Dendritic cell treated with granulocyte-macrophage colony-stimulating factor and Interleukin-4, amounts not matched to agents 40 ng/mL and 50 ng/mL, for 4 days (primary cell): ENCODE results near the gene CALCOCO1.
"Not testable (repeated sequence)": the region's sequence is repeated elsewhere in the genome, so short reads cannot be mapped to it uniquely, and the experiment has no call there.

Experiments
- H3K27ac Mint-ChIP-seq: one replicate; pipeline ENCODE4 v1.8.0; 2022; ENCODE audit warnings: mild to moderate bottlenecking, mixed read lengths
- H3K27me3 Mint-ChIP-seq: one replicate; pipeline ENCODE4 v1.8.0; 2022; ENCODE audit warnings: mild to moderate bottlenecking, mixed read lengths
- H3K36me3 Mint-ChIP-seq: one replicate; pipeline ENCODE4 v1.8.0; 2022; ENCODE audit warnings: low read depth, mixed read lengths
- H3K4me1 Mint-ChIP-seq: one replicate; pipeline ENCODE4 v1.8.0; 2022; ENCODE audit warnings: low read depth, mixed read lengths
- H3K4me3 Mint-ChIP-seq: one replicate; pipeline ENCODE4 v1.8.0; 2022; ENCODE audit warnings: mild to moderate bottlenecking, moderate library complexity, mixed read lengths
- H3K9me3 Mint-ChIP-seq: one replicate; pipeline ENCODE4 v1.8.0; 2022; ENCODE audit warnings: mixed read lengths
- intact Hi-C: fragments of 100-400 bp; cut with micrococcal nuclease; formaldehyde crosslinking; loops from one replicate; pipeline ENCODE4 v1.15.0; 2022

CALCOCO1 gene

DNA sequence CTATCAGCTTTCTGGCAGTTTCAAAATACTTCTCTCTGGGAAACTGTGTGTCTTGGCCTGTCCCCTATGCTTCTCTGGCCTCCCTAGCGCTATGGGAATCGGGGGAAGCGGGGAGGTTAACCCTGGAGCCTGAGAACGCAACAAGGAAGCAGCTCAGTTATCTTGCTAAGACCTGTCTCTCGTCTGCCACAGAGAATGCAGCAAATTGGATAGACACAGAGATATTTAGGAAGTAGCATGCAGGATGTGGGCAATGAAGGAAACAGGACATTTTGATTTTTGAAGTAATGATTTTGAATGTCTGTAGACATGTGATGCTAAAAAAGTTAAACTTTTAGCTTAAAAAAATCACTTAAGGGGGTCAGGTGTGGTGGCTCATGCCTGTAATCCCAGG is 6.6 kb upstream of the CALCOCO1 start:
- Mint-ChIP-seq H3K4me1 (peaks cover 10% of the 10 kb centered on the region), H3K27me3 (peaks cover 64% of the 10 kb centered on the region), H3K36me3 (no peaks in the 10 kb centered on the region), H3K9me3 (no peaks in the 10 kb centered on the region), H3K27ac (no peak overlapping the region), H3K4me3 (no peak overlapping the region)
- intact Hi-C loops, result no loop called here

DNA sequence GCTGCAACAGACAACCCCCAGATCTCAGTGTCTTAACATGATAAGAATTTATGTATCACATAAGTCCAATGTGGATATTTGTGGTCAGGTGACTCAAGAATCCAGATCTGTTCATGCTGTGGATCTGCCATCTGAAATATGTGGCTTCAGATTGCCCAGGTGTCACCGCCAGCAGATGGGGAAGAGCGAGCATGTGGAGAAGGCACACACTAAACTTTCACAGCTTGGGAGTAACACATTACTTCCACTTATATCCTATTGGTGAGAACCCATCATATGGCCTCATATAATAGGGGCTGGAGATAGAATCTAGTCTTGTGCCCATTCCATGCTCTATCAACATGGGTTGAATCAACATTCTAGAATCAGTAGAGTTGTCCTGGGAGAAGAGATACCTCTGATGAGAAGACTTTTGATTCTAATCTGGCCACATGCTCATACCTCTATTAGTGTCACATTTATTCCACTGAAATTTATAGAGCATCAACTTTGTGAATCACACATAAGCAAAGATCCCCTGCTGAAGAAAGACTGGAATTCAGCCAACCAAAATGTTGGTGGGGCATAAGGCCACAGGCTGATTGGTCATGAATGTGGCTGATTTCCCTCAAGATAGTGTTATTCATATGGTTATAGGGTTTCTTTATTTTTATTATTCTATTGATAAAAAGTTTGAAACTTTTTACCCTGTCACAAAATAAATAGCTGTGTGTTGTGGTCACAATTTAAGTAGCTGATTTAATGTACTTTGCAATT is 6.0 kb upstream of the CALCOCO1 start:
- intact Hi-C loops, result no loop called here
- peaks cover 4% of the 10 kb centered on the region for H3K4me1 Mint-ChIP-seq
- no peaks in the 10 kb centered on the region for H3K9me3 Mint-ChIP-seq
- H3K27me3 Mint-ChIP-seq, result peaks cover 59% of the 10 kb centered on the region
- no peak overlapping the region for H3K27ac Mint-ChIP-seq
- no peaks in the 10 kb centered on the region for H3K36me3 Mint-ChIP-seq
- H3K4me3 Mint-ChIP-seq, result no peak overlapping the region

- Mint-ChIP-seq H3K4me1 (peaks cover 23% of the 10 kb centered on the region), H3K27ac (no peak overlapping the region), H3K9me3 (no peaks in the 10 kb centered on the region), H3K27me3 (peaks cover 24% of the 10 kb centered on the region), H3K4me3 (no peak overlapping the region), H3K36me3 (peaks cover 17% of the 10 kb centered on the region)
- intact Hi-C loops, result loop anchor here (5.0 kb wide), 1 partner anchor 277 kb away; the partner anchor contains the start of gene PCBP2
Measured at GRCh38 chr12:53729644-53730043, 2.4 kb upstream of the CALCOCO1 start.

- no peaks in the 10 kb centered on the region for H3K9me3 Mint-ChIP-seq
- H3K36me3 Mint-ChIP-seq, result peaks cover 32% of the 10 kb centered on the region
- intact Hi-C loops, result loop anchor here (5.0 kb wide), 1 partner anchor 276 kb away; the partner anchor contains the start of gene PCBP2
- H3K4me3 Mint-ChIP-seq, result no peak overlapping the region
- peaks cover 13% of the 10 kb centered on the region for H3K27me3 Mint-ChIP-seq
- no peak overlapping the region for H3K27ac Mint-ChIP-seq
- peaks cover 23% of the 10 kb centered on the region for H3K4me1 Mint-ChIP-seq
Measured at GRCh38 chr12:53728206-53728605, 954 bp upstream of the CALCOCO1 start.

DNA sequence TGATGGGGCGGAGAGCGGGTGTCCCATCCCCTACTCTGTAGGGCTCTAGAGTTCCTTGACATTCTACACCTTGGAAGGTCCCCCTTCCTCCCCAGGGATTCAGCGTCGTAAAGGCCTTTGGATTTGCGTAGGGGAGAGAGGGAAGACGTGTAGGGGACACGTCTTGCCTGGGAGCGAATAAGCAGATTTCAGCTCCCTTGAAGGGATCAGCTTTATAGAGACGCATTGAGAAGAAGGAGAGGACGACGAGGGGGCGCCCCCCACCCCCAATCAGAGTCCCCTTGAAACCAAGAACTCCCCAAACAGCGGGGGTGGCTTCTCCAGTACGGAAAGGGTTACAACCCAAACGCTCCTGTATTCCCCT is 324 bp downstream of the CALCOCO1 start:
- Mint-ChIP-seq H3K4me1 (peaks cover 23% of the 10 kb centered on the region), H3K4me3 (peak overlapping the region; percentile 98), H3K27ac (peak overlapping the region; percentile 87), H3K27me3 (peaks cover 6% of the 10 kb centered on the region), H3K9me3 (no peaks in the 10 kb centered on the region), H3K36me3 (peaks cover 44% of the 10 kb centered on the region)
- intact Hi-C loops, result loop anchor here (5.0 kb wide), 1 partner anchor 275 kb away; the partner anchor contains the start of gene PCBP2

- H3K27ac Mint-ChIP-seq, result peak overlapping the region; percentile 64
- H3K4me3 Mint-ChIP-seq, result peak overlapping the region; percentile 98
- H3K36me3 Mint-ChIP-seq, result peaks cover 50% of the 10 kb centered on the region
- H3K4me1 Mint-ChIP-seq, result peaks cover 23% of the 10 kb centered on the region
- H3K27me3 Mint-ChIP-seq, result peaks cover 3% of the 10 kb centered on the region
- no peaks in the 10 kb centered on the region for H3K9me3 Mint-ChIP-seq
- intact Hi-C loops, result loop anchor here (5.0 kb wide), 1 partner anchor 274 kb away; the partner anchor contains the start of gene PCBP2
Measured at GRCh38 chr12:53726341-53726740, 911 bp downstream of the CALCOCO1 start.

DNA sequence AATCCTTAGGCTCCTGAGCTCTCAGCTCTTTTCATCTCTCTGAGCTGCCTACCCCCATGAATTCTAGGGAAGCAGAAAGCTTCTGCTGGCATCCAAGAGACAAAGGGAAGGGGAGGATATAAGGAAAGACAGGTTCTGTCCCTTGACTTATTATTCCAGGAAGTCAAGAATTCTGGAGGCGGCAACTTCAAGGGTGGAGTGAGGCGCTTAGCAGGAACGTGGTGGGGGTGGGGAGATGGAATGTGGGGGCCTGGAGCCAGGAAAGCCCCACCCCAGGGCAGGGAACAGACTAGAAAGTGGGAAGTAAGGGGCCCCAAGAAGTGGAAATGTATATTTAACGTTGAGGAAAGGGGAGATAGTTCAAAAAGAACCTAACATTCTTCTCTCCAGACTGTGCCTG is 1.4 kb downstream of the CALCOCO1 start:
- Mint-ChIP-seq H3K27me3 (peaks cover under 1% of the 10 kb centered on the region), H3K9me3 (no peaks in the 10 kb centered on the region), H3K36me3 (peaks cover 55% of the 10 kb centered on the region), H3K4me1 (peaks cover 23% of the 10 kb centered on the region), H3K27ac (peak overlapping the region; percentile 64), H3K4me3 (peak overlapping the region; percentile 98)
- intact Hi-C loops, result loop anchor here (5.0 kb wide), 1 partner anchor 274 kb away; the partner anchor contains the start of gene PCBP2

DNA sequence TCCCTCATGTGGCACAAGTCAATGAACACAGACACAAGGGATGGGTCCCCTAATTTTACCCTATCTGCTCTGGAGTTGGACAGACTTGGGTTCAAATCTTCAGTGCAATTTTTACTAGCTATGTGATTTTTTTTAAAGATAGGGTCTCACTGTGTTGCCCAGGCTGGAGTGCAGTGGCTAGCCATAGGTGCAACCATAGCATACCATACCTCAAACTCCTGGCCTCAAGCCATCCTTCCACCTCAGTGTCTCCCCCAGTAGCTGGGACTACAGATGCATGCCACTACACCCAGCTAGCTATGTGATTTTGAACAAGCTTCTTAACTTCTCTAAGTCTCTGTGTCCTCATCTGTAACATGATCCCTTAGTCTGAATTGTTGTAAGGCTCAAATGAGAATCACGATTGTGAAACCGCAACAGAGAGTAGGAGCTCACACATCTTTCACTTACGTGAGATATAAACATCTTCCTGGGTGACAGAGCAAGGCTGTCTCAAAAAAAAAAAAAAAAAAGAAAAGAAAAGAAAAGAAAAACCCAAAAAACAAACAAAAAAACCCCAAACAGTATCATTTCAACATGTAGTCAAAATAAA is 4.7 kb downstream of the CALCOCO1 start:
- Mint-ChIP-seq H3K27ac (no peak overlapping the region), H3K27me3 (no peaks in the 10 kb centered on the region), H3K9me3 (no peaks in the 10 kb centered on the region), H3K4me1 (peaks cover 17% of the 10 kb centered on the region), H3K4me3 (no peak overlapping the region), H3K36me3 (peaks cover 86% of the 10 kb centered on the region)
- intact Hi-C loops, result no loop called here

GRCh38 chr12:53720946-53721345 is 6.3 kb downstream of the CALCOCO1 start:
- Mint-ChIP-seq H3K4me1 (peaks cover 8% of the 10 kb centered on the region), H3K9me3 (no peaks in the 10 kb centered on the region), H3K27ac (no peak overlapping the region), H3K27me3 (no peaks in the 10 kb centered on the region), H3K4me3 (no peak overlapping the region), H3K36me3 (peaks cover 95% of the 10 kb centered on the region)
- intact Hi-C loops, result no loop called here

DNA sequence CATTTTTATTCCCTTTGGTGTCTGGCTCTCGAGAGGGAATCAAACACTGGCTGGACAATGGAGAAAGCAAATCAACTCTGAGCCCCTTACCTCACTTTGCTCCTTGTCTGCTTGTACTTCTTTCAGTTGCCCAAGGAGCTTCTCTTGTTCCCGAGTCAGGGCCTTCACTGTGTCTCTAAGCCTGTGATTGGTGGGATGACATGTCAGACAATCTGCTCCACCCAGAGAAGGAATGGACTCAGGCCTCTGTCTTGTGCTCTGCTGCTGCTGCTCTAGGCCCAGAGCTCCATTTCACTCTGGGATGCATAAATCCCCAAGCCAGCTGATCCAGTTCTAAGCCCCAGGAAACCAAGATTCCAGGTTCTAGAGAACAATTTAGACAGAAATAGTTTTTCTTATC is 7.6 kb downstream of the CALCOCO1 start:
- no peak overlapping the region for H3K4me3 Mint-ChIP-seq
- H3K9me3 Mint-ChIP-seq, result no peaks in the 10 kb centered on the region
- intact Hi-C loops, result no loop called here
- H3K36me3 Mint-ChIP-seq, result peaks cover 98% of the 10 kb centered on the region
- H3K27ac Mint-ChIP-seq, result no peak overlapping the region
- no peaks in the 10 kb centered on the region for H3K27me3 Mint-ChIP-seq
- H3K4me1 Mint-ChIP-seq, result no peaks in the 10 kb centered on the region

DNA sequence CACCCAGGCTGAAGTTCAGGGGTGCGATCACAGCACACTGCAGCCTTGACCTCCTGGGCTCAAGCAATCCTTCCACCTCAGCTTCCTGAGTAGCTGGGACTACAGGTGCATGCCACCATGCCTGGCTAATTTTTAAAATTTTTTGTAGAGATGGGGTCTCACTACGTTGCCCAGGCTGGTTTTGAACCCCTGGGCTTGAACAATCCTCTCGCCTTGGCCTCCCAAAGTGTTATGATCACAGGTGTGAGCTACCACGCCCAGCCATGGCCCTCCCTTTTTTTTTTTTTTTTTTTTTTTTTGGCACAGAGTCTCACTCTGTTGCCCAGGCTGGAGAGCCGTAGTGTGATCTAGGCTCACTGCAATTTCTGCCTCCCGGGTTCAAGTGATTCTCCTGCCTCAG is 8.7 kb downstream of the CALCOCO1 start:
- peaks cover 98% of the 10 kb centered on the region for H3K36me3 Mint-ChIP-seq

DNA sequence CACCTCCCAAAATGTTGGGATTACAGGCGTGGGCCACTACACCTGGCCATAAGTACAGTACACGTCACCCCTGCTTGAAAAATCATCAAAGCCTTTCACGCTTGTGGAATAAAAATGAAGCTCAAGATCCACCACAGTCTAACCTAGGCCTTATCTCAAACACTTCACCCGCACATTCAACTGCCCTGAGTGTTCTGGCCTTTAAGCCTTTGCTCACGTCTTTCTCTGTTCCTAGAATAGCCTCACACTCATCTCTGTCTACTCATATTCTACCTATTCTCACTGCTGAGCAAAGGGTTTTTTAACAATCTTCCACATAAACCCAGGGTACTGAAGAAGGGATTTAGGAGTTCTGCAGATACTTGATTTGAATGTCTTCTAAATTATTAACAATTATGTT is 9.9 kb downstream of the CALCOCO1 start:
- Mint-ChIP-seq H3K4me1 (peaks cover under 1% of the 10 kb centered on the region), H3K9me3 (no peaks in the 10 kb centered on the region), H3K27ac (no peak overlapping the region), H3K4me3 (no peak overlapping the region), H3K27me3 (no peaks in the 10 kb centered on the region), H3K36me3 (peaks cover 98% of the 10 kb centered on the region)
- intact Hi-C loops, result no loop called here

More for the DNA sequence above, 8.7 kb downstream of the CALCOCO1 start:
- H3K4me1 Mint-ChIP-seq, H3K27me3 Mint-ChIP-seq, H3K27ac Mint-ChIP-seq, H3K4me3 Mint-ChIP-seq, intact Hi-C loops, H3K9me3 Mint-ChIP-seq: not testable (repeated sequence)

DNA sequence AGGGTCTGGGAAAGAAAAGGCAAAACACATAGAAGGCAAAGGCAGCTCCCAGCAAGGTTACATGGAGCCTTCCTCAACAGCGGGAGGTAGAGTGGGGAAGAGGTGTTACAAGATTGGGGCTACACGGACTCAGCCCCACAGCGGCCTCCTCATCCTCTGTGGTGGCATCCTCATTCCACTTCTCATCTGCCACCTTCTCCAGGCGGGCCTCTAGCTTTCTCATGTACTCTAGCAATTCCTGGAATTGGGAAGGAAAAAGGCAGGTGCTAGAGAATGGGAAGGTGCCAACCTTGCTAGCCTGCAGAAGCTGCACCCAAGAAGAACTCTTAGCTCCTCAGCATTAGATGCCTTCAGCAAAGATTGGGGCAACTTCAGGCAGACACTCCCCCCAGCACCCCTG is 13.2 kb downstream of the CALCOCO1 start:
- Mint-ChIP-seq H3K27me3 (peaks cover 11% of the 10 kb centered on the region), H3K4me1 (peaks cover 14% of the 10 kb centered on the region), H3K27ac (no peak overlapping the region), H3K36me3 (peaks cover 77% of the 10 kb centered on the region), H3K9me3 (no peaks in the 10 kb centered on the region), H3K4me3 (no peak overlapping the region)
- intact Hi-C loops, result no loop called here

DNA sequence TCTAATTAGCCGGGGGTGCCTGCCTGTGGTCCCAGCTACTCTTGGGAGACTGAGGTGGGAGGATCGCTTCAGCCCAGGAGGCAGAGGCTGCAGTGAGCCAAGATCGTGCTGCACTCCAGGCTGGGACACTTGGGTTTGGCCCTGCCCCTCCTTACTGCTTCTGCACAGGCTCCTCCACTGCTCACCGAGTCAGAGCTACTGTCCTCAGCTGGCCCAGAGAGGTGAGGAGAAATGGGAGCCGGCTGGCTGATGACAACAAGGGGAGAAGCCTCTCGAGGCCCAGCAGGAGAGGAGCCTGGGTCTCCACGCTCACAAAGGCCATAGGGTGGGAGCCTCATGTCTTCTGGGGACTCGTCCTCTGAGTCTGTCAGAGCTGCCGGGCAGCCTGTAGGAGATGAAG is 13.7 kb downstream of the CALCOCO1 start:
- intact Hi-C loops, result no loop called here

More for the DNA sequence above, 13.7 kb downstream of the CALCOCO1 start:
- Mint-ChIP-seq H3K9me3 (no peaks in the 10 kb centered on the region), H3K27me3 (peaks cover 15% of the 10 kb centered on the region), H3K4me1 (peaks cover 14% of the 10 kb centered on the region), H3K36me3 (peaks cover 72% of the 10 kb centered on the region), H3K4me3 (no peak overlapping the region), H3K27ac (no peak overlapping the region)
